HG02623 (cell line): Measurements from ENCODE around the gene TTLL8.

Experiments used
- ATAC-seq: cut with Tn5 transposase; IDR thresholded peaks from one replicate; pipeline ENCODE4 v1.9.1; 2021; ENCODE audit warnings: moderate library complexity; ENCODE audit not compliant: unreplicated experiment

TTLL8 gene

GRCh38 chr22:50022171-50022819, 35.8 kb downstream of the TTLL8 start:
- no peak for ATAC-seq

- ATAC-seq: no peak
These were observed 37.5 kb downstream of the TTLL8 start for GRCh38 chr22:50020606-50021005.

- ATAC-seq: no peak
These were observed 38.8 kb downstream of the TTLL8 start for GRCh38 chr22:50019316-50019715.

- no peak for ATAC-seq
These were observed 39.4 kb downstream of the TTLL8 start for GRCh38 chr22:50018608-50019285.

GRCh38 chr22:50017701-50018224, 40.3 kb downstream of the TTLL8 start:
- ATAC-seq: no peak

- no peak for ATAC-seq
These were observed 41.0 kb downstream of the TTLL8 start for GRCh38 chr22:50016988-50017700.

GRCh38 chr22:50016308-50016987, 41.6 kb downstream of the TTLL8 start:
- ATAC-seq: no peak

- no peak for ATAC-seq
These were observed 42.4 kb downstream of the TTLL8 start for GRCh38 chr22:50015451-50016307.

- no peak for ATAC-seq
These were observed 43.3 kb downstream of the TTLL8 start for GRCh38 chr22:50014655-50015401.

- no peak for ATAC-seq
These were observed 44.0 kb downstream of the TTLL8 start for GRCh38 chr22:50014053-50014501.

- no peak for ATAC-seq
These were observed 45.6 kb downstream of the TTLL8 start, which contains the start of gene IL17REL for GRCh38 chr22:50012211-50013181. Gene IL17REL, minus strand, starts transcription at chr22:50012765. Its CDS starts 119 bp downstream, at chr22:50012646.

- ATAC-seq: no peak
These were observed 46.5 kb downstream of the TTLL8 start for GRCh38 chr22:50011447-50012210.

GRCh38 chr22:50010676-50011446, 47.2 kb downstream of the TTLL8 start:
- ATAC-seq: no peak

- ATAC-seq: no peak
These were observed 48.1 kb downstream of the TTLL8 start for GRCh38 chr22:50009765-50010675.

GRCh38 chr22:50009251-50009650, 48.8 kb downstream of the TTLL8 start:
- no peak for ATAC-seq
